Head of caudate nucleus (tissue), 42 donors: ENCODE results near the gene ARL17B.
"Not testable (repeated sequence)": the region's sequence is repeated elsewhere in the genome, so short reads cannot be mapped to it uniquely, and the experiment has no call there.

Experiments used
- DNase-seq, 42 donors: peaks; one replicate each; pipeline versions ENCODE4 v3.0.0 to v3.0.0-alpha.2; 2020 to 2021; ENCODE audit warnings: mixed read lengths in 7 of 42
- intact Hi-C: fragments of 100-400 bp; cut with DNase I; formaldehyde crosslinking; loops from one replicate; pipeline ENCODE4 v1.15.0; 2022

ARL17B gene

GRCh38 chr17:46259845-46260661 is 101.5 kb downstream of the ARL17B start:
- intact Hi-C loops: loop anchor here (5.0 kb wide), 1 partner anchor 673 kb away; no protein-coding TSS in a partner anchor
- peak in 10 of 42 donors; percentile 4 to 63 (median 34) for DNase-seq

GRCh38 chr17:46256369-46256768 is 105.2 kb downstream of the ARL17B start:
- intact Hi-C loops: not testable (repeated sequence)

GRCh38 chr17:46254215-46254614 is 107.4 kb downstream of the ARL17B start:
- DNase-seq, intact Hi-C loops: not testable (repeated sequence)

More at GRCh38 chr17:46256369-46256768, 105.2 kb downstream of the ARL17B start:
- not testable (repeated sequence) for DNase-seq

- intact Hi-C loops: not testable (repeated sequence)
- DNase-seq: peak in 40 of 42 donors; percentile 15 to 91 (median 61)
Measured at GRCh38 chr17:46253722-46254121, 107.8 kb downstream of the ARL17B start.

GRCh38 chr17:46252804-46253203 is 108.8 kb downstream of the ARL17B start:
- intact Hi-C loops: not testable (repeated sequence)

GRCh38 chr17:46249153-46249552 is 112.4 kb downstream of the ARL17B start:
- DNase-seq, intact Hi-C loops: not testable (repeated sequence)

More at GRCh38 chr17:46252804-46253203, 108.8 kb downstream of the ARL17B start:
- DNase-seq: not testable (repeated sequence)

- intact Hi-C loops, DNase-seq: not testable (repeated sequence)
Measured at GRCh38 chr17:46244949-46245768, 116.4 kb downstream of the ARL17B start.

GRCh38 chr17:46244339-46244913 is 117.1 kb downstream of the ARL17B start:
- DNase-seq, intact Hi-C loops: not testable (repeated sequence)

- DNase-seq, intact Hi-C loops: not testable (repeated sequence)
Measured at GRCh38 chr17:46243928-46244327, 117.6 kb downstream of the ARL17B start.

GRCh38 chr17:46243505-46243904 is 118.1 kb downstream of the ARL17B start:
- DNase-seq, intact Hi-C loops: not testable (repeated sequence)

- intact Hi-C loops, DNase-seq: not testable (repeated sequence)
Measured at GRCh38 chr17:46231359-46231758, 130.2 kb downstream of the ARL17B start.

GRCh38 chr17:46225274-46225794 is 136.2 kb downstream of the ARL17B start:
- DNase-seq: peak; percentile 86 to 100 (median 96)
- intact Hi-C loops: not testable (repeated sequence)

GRCh38 chr17:46224864-46225263 is 136.7 kb downstream of the ARL17B start:
- peak in 8 of 42 donors; percentile 9 to 53 (median 28) for DNase-seq
- intact Hi-C loops: not testable (repeated sequence)
